ENCODE measurements around the gene PRKAG2.

GRCh38 chr7:151873402-151873965 is 3.4 kb downstream of the PRKAG2 start:
- no peak for TF ChIP-seq CTCF (IDR thresholded peaks at IDR 0.05)
- TF ChIP-seq POLR2A (IDR thresholded peaks at IDR 0.05), result no peak

Data from Peyer's patch (tissue), 4 donors.